ENCODE data around the gene MAPK12. TPM values are rescaled to one million over a fixed set of nuclear protein-coding genes. Genes with fewer than 3 reads are reported as not detected.

Gene MAPK12
- total and polyA plus RNA-seq, 8 donors = 4.7 to 49.6 (median 8.2) TPM

GRCh38 chr22:50204571-50204970 is 56.9 kb downstream of the MAPK12 start:
- WGBS, 5 donors = 92 to 94% (median 94%) methylated on average over 7 of the region's 7 CpGs
- H3K36me3 ChIP-seq = peaks cover 12 to 60% (median 50%) of the 10 kb centered on the region in 4 donors
- H3K9me3 ChIP-seq = no peaks in the 10 kb centered on the region
- no peak overlapping the region for H3K4me3 ChIP-seq
- no peak for TF ChIP-seq POLR2AphosphoS5 (IDR thresholded peaks at IDR 0.05)
- TF ChIP-seq CTCF (IDR thresholded peaks at IDR 0.05) = no peak
- TF ChIP-seq POLR2A (IDR thresholded peaks at IDR 0.05) = no peak
- TF ChIP-seq EP300 (IDR thresholded peaks at IDR 0.05) = no peak
- intact Hi-C loops (cut with DNase I; ENCODE audit: low total_unique reads) = no loop called here
- H3K27me3 ChIP-seq = no peaks in the 10 kb centered on the region
- no peak overlapping the region for H3K27ac ChIP-seq
- peaks cover 14 to 65% (median 43%) of the 10 kb centered on the region in 4 donors for H3K4me1 ChIP-seq
- no peak for DNase-seq

GRCh38 chr22:50203288-50203687 is 58.2 kb downstream of the MAPK12 start:
- peaks cover 17 to 67% (median 45%) of the 10 kb centered on the region in 4 donors for H3K4me1 ChIP-seq
- 96 to 100% (median 97%) methylated on average over 1 of the region's 1 CpG for WGBS, 5 donors
- peaks cover 10 to 58% (median 47%) of the 10 kb centered on the region in 4 donors for H3K36me3 ChIP-seq
- H3K4me3 ChIP-seq = no peak overlapping the region
- no peak overlapping the region for H3K27ac ChIP-seq
- no peaks in the 10 kb centered on the region for H3K9me3 ChIP-seq
- no peak for DNase-seq
- no peaks in the 10 kb centered on the region for H3K27me3 ChIP-seq
- intact Hi-C loops (cut with DNase I; ENCODE audit: low total_unique reads) = no loop called here
- TF ChIP-seq POLR2AphosphoS5 (IDR thresholded peaks at IDR 0.05) = no peak
- no peak for TF ChIP-seq CTCF (IDR thresholded peaks at IDR 0.05)
- no peak for TF ChIP-seq POLR2A (IDR thresholded peaks at IDR 0.05)
- no peak for TF ChIP-seq EP300 (IDR thresholded peaks at IDR 0.05)

Other genes starting within 250 kb of the MAPK12 start
- gene IL17REL, start 248.9 kb downstream of the MAPK12 start, total RNA-seq = 1 to 10 TPM in 1 of 5 donors, under 1 TPM in 2, not detected in 2; 0.87 to 1.2 (median 0.92) TPM
- under 1 TPM in 1 of 3 donors, not detected in 2; 0.03 TPM for gene IL17REL, start 248.9 kb downstream of the MAPK12 start, polyA plus RNA-seq
- gene TTLL8, start 203.4 kb downstream of the MAPK12 start, total RNA-seq = not detected
- gene TTLL8, start 203.4 kb downstream of the MAPK12 start, polyA plus RNA-seq = not detected
- not detected for gene MLC1, start 176.3 kb downstream of the MAPK12 start, total RNA-seq
- gene MLC1, start 176.3 kb downstream of the MAPK12 start, polyA plus RNA-seq = not detected
- 1 to 10 TPM in 2 of 5 donors, not detected in 3; 2.0 to 2.8 TPM for gene MOV10L1, start 171.7 kb downstream of the MAPK12 start, total RNA-seq
- gene MOV10L1, start 171.7 kb downstream of the MAPK12 start, polyA plus RNA-seq = under 1 TPM; 0.12 to 0.46 (median 0.40) TPM
- gene PANX2, start 91.0 kb downstream of the MAPK12 start, total RNA-seq = 1 to 10 TPM in 2 of 5 donors, under 1 TPM in 1, not detected in 2; 0.29 to 1.8 (median 1.6) TPM
- gene PANX2, start 91.0 kb downstream of the MAPK12 start, polyA plus RNA-seq = 1 to 10 TPM in 1 of 3 donors, under 1 TPM in 1, not detected in 1; 0.25 to 1.1 TPM
- gene TRABD, start 75.8 kb downstream of the MAPK12 start, total RNA-seq = 100 to 1,000 TPM in 2 of 5 donors, 10 to 100 TPM in 3; 13.2 to 245 (median 56.7) TPM
- gene TRABD, start 75.8 kb downstream of the MAPK12 start, polyA plus RNA-seq = 10 to 100 TPM; 41.4 to 46.4 (median 45.5) TPM
- gene SELENOO, start 60.7 kb downstream of the MAPK12 start, total RNA-seq = 100 to 1,000 TPM in 1 of 5 donors, 10 to 100 TPM in 4; 10.1 to 185 (median 57.2) TPM
- 10 to 100 TPM; 30.9 to 37.5 (median 33.1) TPM for gene SELENOO, start 60.7 kb downstream of the MAPK12 start, polyA plus RNA-seq
- 100 to 1,000 TPM in 1 of 5 donors, 10 to 100 TPM in 4; 40.4 to 112 (median 91.5) TPM for gene TUBGCP6, start 16.7 kb downstream of the MAPK12 start, total RNA-seq
- gene TUBGCP6, start 16.7 kb downstream of the MAPK12 start, polyA plus RNA-seq = 10 to 100 TPM; 37.8 to 59.0 (median 38.8) TPM
- 100 to 1,000 TPM in 2 of 5 donors, 10 to 100 TPM in 3; 15.4 to 156 (median 74.1) TPM for gene HDAC10, start 10.4 kb downstream of the MAPK12 start, total RNA-seq
- 10 to 100 TPM; 24.7 to 41.4 (median 36.2) TPM for gene HDAC10, start 10.4 kb downstream of the MAPK12 start, polyA plus RNA-seq
- gene MAPK11, start 8.7 kb upstream of the MAPK12 start, total RNA-seq = 10 to 100 TPM in 1 of 5 donors, 1 to 10 TPM in 2, under 1 TPM in 1, not detected in 1; 0.29 to 10.1 (median 5.7) TPM
- gene MAPK11, start 8.7 kb upstream of the MAPK12 start, polyA plus RNA-seq = 10 to 100 TPM in 2 of 3 donors, 1 to 10 TPM in 1; 8.5 to 13.6 (median 12.3) TPM
- 100 to 1,000 TPM; 105 to 648 (median 400) TPM for gene PLXNB2, start 46.0 kb upstream of the MAPK12 start, total RNA-seq
- 100 to 1,000 TPM in 2 of 3 donors, 10 to 100 TPM in 1; 50.3 to 197 (median 147) TPM for gene PLXNB2, start 46.0 kb upstream of the MAPK12 start, polyA plus RNA-seq
- 10 to 100 TPM in 2 of 5 donors, 1 to 10 TPM in 3; 2.2 to 13.4 (median 2.5) TPM for gene DENND6B, start 65.3 kb upstream of the MAPK12 start, total RNA-seq
- gene DENND6B, start 65.3 kb upstream of the MAPK12 start, polyA plus RNA-seq = 1 to 10 TPM; 2.0 to 7.6 (median 5.5) TPM
- 100 to 1,000 TPM in 3 of 5 donors, 10 to 100 TPM in 2; 54.9 to 243 (median 151) TPM for gene PPP6R2, start 81.6 kb upstream of the MAPK12 start, total RNA-seq
- 10 to 100 TPM; 24.4 to 36.5 (median 28.7) TPM for gene PPP6R2, start 81.6 kb upstream of the MAPK12 start, polyA plus RNA-seq
- 100 to 1,000 TPM in 1 of 5 donors, 10 to 100 TPM in 4; 34.9 to 122 (median 65.2) TPM for gene SBF1, start 213.4 kb upstream of the MAPK12 start, total RNA-seq
- 10 to 100 TPM in 2 of 3 donors, 1 to 10 TPM in 1; 9.6 to 42.3 (median 25.0) TPM for gene SBF1, start 213.4 kb upstream of the MAPK12 start, polyA plus RNA-seq
- 1 to 10 TPM in 1 of 5 donors, under 1 TPM in 1, not detected in 3; 0.37 to 1.3 TPM for gene ADM2, start 219.9 kb upstream of the MAPK12 start, total RNA-seq
- gene ADM2, start 219.9 kb upstream of the MAPK12 start, polyA plus RNA-seq = 1 to 10 TPM; 1.5 to 3.7 (median 1.6) TPM
- not detected for gene MIOX, start 225.2 kb upstream of the MAPK12 start, total RNA-seq
- gene MIOX, start 225.2 kb upstream of the MAPK12 start, polyA plus RNA-seq = under 1 TPM in 1 of 3 donors, not detected in 2; 0.40 TPM
- gene LMF2, start 246.0 kb upstream of the MAPK12 start, total RNA-seq = 100 to 1,000 TPM in 1 of 5 donors, 10 to 100 TPM in 4; 11.9 to 212 (median 58.5) TPM
- 10 to 100 TPM; 13.1 to 73.4 (median 25.6) TPM for gene LMF2, start 246.0 kb upstream of the MAPK12 start, polyA plus RNA-seq
- gene NCAPH2, start 246.5 kb upstream of the MAPK12 start, total RNA-seq = 10 to 100 TPM; 12.9 to 34.8 (median 23.2) TPM
- 10 to 100 TPM; 34.5 to 47.9 (median 38.4) TPM for gene NCAPH2, start 246.5 kb upstream of the MAPK12 start, polyA plus RNA-seq